GM10248 (cell line): ENCODE measurements around the gene ZBTB7C.

ENCODE experiments used
- CTCF ChIA-PET: fragments of 300-600 bp; sonication (Branson Sonifier 250); formaldehyde crosslinking; extraction: SDS; loops from one replicate; lab custom pipeline; 2021; ENCODE audit warnings: antibody characterized with exemption; lab: Yijun Ruan, JAX
- POLR2A ChIA-PET: fragments of 350-650 bp; sonication (Branson Sonifier 250); formaldehyde crosslinking; extraction: SDS; loops from one replicate; lab custom pipeline; 2020; ENCODE audit warnings: antibody characterized with exemption; lab: Yijun Ruan, JAX
- DNase-seq: peaks from one replicate; pipeline ENCODE4 v3.0.0; 2012; ENCODE audit errors: extremely low spot score
- CTCF ChIP-seq: IDR thresholded peaks from 2 replicates; pipeline ENCODE4 v1.5.1; 2012; ENCODE audit warnings: mild to moderate bottlenecking, low read depth; ENCODE audit errors: extremely low read depth, missing control alignments, control extremely low read depth

Gene ZBTB7C

GRCh38 chr18:47983946-47984345 is 425.2 kb downstream of the ZBTB7C start:
- CTCF ChIA-PET: interaction anchor here (1.2 kb wide), 1 partner anchor 14 kb away, joined by 3 read pairs; no protein-coding TSS in a partner anchor
- POLR2A ChIA-PET: interaction anchor here (0.5 kb wide), 1 partner anchor 1542 kb away, joined by 5 read pairs; no protein-coding TSS in a partner anchor
- no peak for TF ChIP-seq CTCF
- no peak for DNase-seq

GRCh38 chr18:47983055-47983454 is 426.1 kb downstream of the ZBTB7C start:
- no peak for DNase-seq
- TF ChIP-seq CTCF: no peak
- ChIA-PET CTCF (interaction anchor here (1.2 kb wide), 1 partner anchor 15 kb away, joined by 3 read pairs; no protein-coding TSS in a partner anchor), POLR2A (interaction anchor here (0.6 kb wide), 1 partner anchor 28 kb away, joined by 3 read pairs; no protein-coding TSS in a partner anchor)

- ChIA-PET POLR2A (no interaction called here), CTCF (no interaction called here)
- no peak for TF ChIP-seq CTCF
- no peak for DNase-seq
Observed at GRCh38 chr18:47981830-47982229, 427.4 kb downstream of the ZBTB7C start.

- no peak for TF ChIP-seq CTCF
- ChIA-PET CTCF (no interaction called here), POLR2A (no interaction called here)
- DNase-seq: no peak
Observed at GRCh38 chr18:47981320-47981719, 427.9 kb downstream of the ZBTB7C start.

GRCh38 chr18:47979611-47980200 is 429.5 kb downstream of the ZBTB7C start:
- CTCF ChIA-PET: no interaction called here
- TF ChIP-seq CTCF: no peak
- POLR2A ChIA-PET: no interaction called here
- DNase-seq: no peak

- TF ChIP-seq CTCF: no peak
- ChIA-PET CTCF (no interaction called here), POLR2A (no interaction called here)
- DNase-seq: no peak
Observed at GRCh38 chr18:47978603-47979002, 430.6 kb downstream of the ZBTB7C start.

- POLR2A ChIA-PET: no interaction called here
- CTCF ChIA-PET: no interaction called here
- no peak for TF ChIP-seq CTCF
- DNase-seq: no peak
Observed at GRCh38 chr18:47978141-47978540, 431.0 kb downstream of the ZBTB7C start.
